ENCODE data around the gene PITX2. TPM values are rescaled to one million over a fixed set of nuclear protein-coding genes. Genes with fewer than 3 reads are reported as not detected.

Gene PITX2
- total RNA-seq, 4 donors from 2014 or later, result 0.28 to 0.36 TPM; not detected in 2

- TF ChIP-seq CTCF (IDR thresholded peaks at IDR 0.05), result no peak
- DNase-seq (ENCODE audit: low spot score) (no peak), ATAC-seq (ENCODE audit: low FRiP score) (no peak)
Measured at GRCh38 chr4:110623718-110624397, 981 bp upstream of the PITX2 start.

- no peak for TF ChIP-seq CTCF (IDR thresholded peaks at IDR 0.05)
- ATAC-seq (ENCODE audit: low FRiP score), result no peak
- DNase-seq (ENCODE audit: low spot score), result no peak
Measured at GRCh38 chr4:110621839-110622751, 782 bp downstream of the PITX2 start.

- ATAC-seq (ENCODE audit: low FRiP score) (no peak), DNase-seq (ENCODE audit: low spot score) (no peak)
- TF ChIP-seq CTCF (IDR thresholded peaks at IDR 0.05), result no peak
Measured at GRCh38 chr4:110621328-110621812, 1.5 kb downstream of the PITX2 start.

- ATAC-seq (ENCODE audit: low FRiP score), result no peak
- no peak for TF ChIP-seq CTCF (IDR thresholded peaks at IDR 0.05)
Measured at GRCh38 chr4:110620691-110621327, 2.1 kb downstream of the PITX2 start.

GRCh38 chr4:110620322-110620690 lies 2.6 kb downstream of the PITX2 start:
- TF ChIP-seq CTCF (IDR thresholded peaks at IDR 0.05), result no peak
- ATAC-seq (ENCODE audit: low FRiP score) (no peak), DNase-seq (ENCODE audit: low spot score) (no peak)

More at GRCh38 chr4:110620691-110621327, 2.1 kb downstream of the PITX2 start:
- DNase-seq (ENCODE audit: low spot score), result no peak

- DNase-seq (ENCODE audit: low spot score), result no peak
- no peak for TF ChIP-seq CTCF (IDR thresholded peaks at IDR 0.05)
- ATAC-seq (ENCODE audit: low FRiP score), result no peak
Measured at GRCh38 chr4:110619463-110620247, 3.2 kb downstream of the PITX2 start.

All from omental fat pad (tissue), 4 donors.